Adrenal gland (tissue), 12 donors: ENCODE measurements around the gene CXCL12. TPM values are rescaled to one million over a fixed set of nuclear protein-coding genes. Genes with fewer than 3 reads are reported as not detected.

Source experiments
- DNase-seq, 7 donors: peaks; one replicate each; pipeline ENCODE4 v3.0.0-alpha.2; 2019 to 2020
- H3K27ac ChIP-seq, 5 donors: fragments of 200-600 bp; sonication (generic) in 4 of 5; 1 replicate in 3 of 5; 2 replicates in 2 of 5; pipeline versions ENCODE4 v1.5.1 to v1.8.0; 2016 to 2020; ENCODE audit warnings: mild to moderate bottlenecking in 1 of 5
- H3K27me3 ChIP-seq: fragments of 200-600 bp; 2 replicates; pipeline ENCODE4 v1.8.0; 2021
- H3K36me3 ChIP-seq, 2 donors: fragments of 200-600 bp; replicated peaks in 1 of 2; 1 replicate in 1 of 2; 2 replicates in 1 of 2; pipeline versions ENCODE4 v1.5.1 to v1.8.0; 2018 to 2022
- H3K4me1 ChIP-seq, 2 donors: fragments of 200-600 bp; replicated peaks in 1 of 2; 1 replicate in 1 of 2; 2 replicates in 1 of 2; pipeline versions ENCODE4 v1.5.1 to v1.8.0; 2018 to 2021
- H3K4me3 ChIP-seq, 4 donors: fragments of 200-600 bp; sonication (generic) in 3 of 4; one replicate each; pipeline ENCODE4 v1.5.1; 2016 to 2018
- H3K9me3 ChIP-seq, 3 donors: fragments of 200-600 bp; sonication (generic) in 1 of 3; replicated peaks in 1 of 3; 1 replicate in 2 of 3; 2 replicates in 1 of 3; pipeline versions ENCODE4 v1.5.1 to v1.8.0; 2016 to 2021
- CTCF ChIP-seq, 6 experiments: fragments of 450-650 bp in 4 of 6; fragments of 200-600 bp in 2 of 6; sonication (generic) in 1 of 6; IDR thresholded peaks; 1 replicate in 5 of 6; 2 replicates in 1 of 6; pipeline versions ENCODE4 v1.5.1 to v1.8.0; 2016 to 2021; ENCODE audit warnings: antibody characterized with exemption in 6 of 6, mild to moderate bottlenecking in 2 of 6, moderate library complexity in 1 of 6
- POLR2A ChIP-seq, 2 donors: fragments of 450-650 bp; IDR thresholded peaks; one replicate each; pipeline ENCODE4 v1.6.1; 2017; ENCODE audit warnings: antibody characterized with exemption in 2 of 2, mild to moderate bottlenecking in 2 of 2, moderate library complexity in 1 of 2
- WGBS, 4 donors: extraction: QIAGEN DNeasy Blood & Tissue Kit in 2 of 4; methylation state at CpG; one replicate each; pipeline versions ENCODE4 v1.1.5 to v1.1.7; 2013 to 2017; 5-methylcytosine and 5-hydroxymethylcytosine counted together
- intact Hi-C, 2 donors: fragments of 100-400 bp; cut with DNase I; formaldehyde crosslinking; loops; one replicate each; pipeline versions ENCODE4 v1.14.1 to v1.15.0; 2022 to 2023
- polyA plus RNA-seq, 3 donors: library from polyadenylated mRNA; stranded (reverse); fragments of 200-250 nt in 2 of 3; fragments of 350-450 nt in 1 of 3; fragmentation: Illumina TruSeq in 1 of 3; extraction: RNeasy Lipid Tissue Mini Kit (QIAGEN cat#74804) in 1 of 3; gene quantifications; one replicate each; pipeline ENCODE4 v1.2.3, GENCODE V29; 2013 to 2014
- total RNA-seq, 9 donors: library from RNA; depleted of rRNA in 4 of 9; stranded (reverse); fragments of >200 nt in 4 of 9; fragments of 120-200 nt in 1 of 9; fragmentation: NEBNext Ultra II Directional in 1 of 9; extraction: Animal tissue kit (Norgen Biotek cat#: 25700) in 1 of 9; gene quantifications; one replicate each; pipeline versions ENCODE4 v1.1.0 to v1.2.4, GENCODE V29; 2013 to 2023
- donor health status: healthy with polysubstance abuse.
- donor health status: Bipolar disorder and iron deficiency.
- donor health status: DM: yes; HTN: yes; CAD: no.
- donor health status: DM: no; HTN: no; CAD: no.
- donor health status: DM: no; HTN: no; CAD: no.
- donor health status: DM: yes; HTN: yes; CAD: no.

Gene CXCL12
- total and polyA plus RNA-seq, 12 donors = 17.5 to 193 (median 66.1) TPM

GRCh38 chr10:44391981-44392380, 7.1 kb upstream of the CXCL12 start:
- Histone ChIP-seq H3K4me3 (no peak overlapping the region), H3K36me3 (no peaks in the 10 kb centered on the region), H3K4me1 (no peaks in the 10 kb centered on the region), H3K27ac (no peak overlapping the region), H3K9me3 (no peaks in the 10 kb centered on the region), H3K27me3 (no peaks in the 10 kb centered on the region)
- WGBS, 4 donors = 79 to 88% (median 87%) methylated on average over 2 of the region's 2 CpGs
- no peak for TF ChIP-seq CTCF (IDR thresholded peaks at IDR 0.05)
- TF ChIP-seq POLR2A (IDR thresholded peaks at IDR 0.05) = no peak
- DNase-seq = no peak
- intact Hi-C loops = no loop called here

GRCh38 chr10:44390585-44391072, 5.7 kb upstream of the CXCL12 start:
- no peaks in the 10 kb centered on the region for H3K36me3 ChIP-seq
- H3K9me3 ChIP-seq = no peaks in the 10 kb centered on the region
- H3K27me3 ChIP-seq = peaks cover 5% of the 10 kb centered on the region
- H3K4me1 ChIP-seq = no peaks in the 10 kb centered on the region
- intact Hi-C loops = no loop called here
- TF ChIP-seq CTCF (IDR thresholded peaks at IDR 0.05) (no peak), POLR2A (IDR thresholded peaks at IDR 0.05) (no peak)
- peak in 2 of 7 donors; percentile 18 to 38 for DNase-seq
- no peak overlapping the region for H3K27ac ChIP-seq
- H3K4me3 ChIP-seq = no peak overlapping the region
- WGBS, 4 donors = 75 to 91% (median 78%) methylated on average over 2 to 3 of the region's 3 CpGs

GRCh38 chr10:44389556-44389955, 4.7 kb upstream of the CXCL12 start:
- 50 to 76% (median 69%) methylated on average over 1 to 2 of the region's 2 CpGs for WGBS, 4 donors
- peaks cover 0 to 2% of the 10 kb centered on the region in 2 donors for H3K4me1 ChIP-seq
- DNase-seq = peak in 2 of 7 donors; percentile 4 to 17
- H3K4me3 ChIP-seq = no peak overlapping the region
- no peaks in the 10 kb centered on the region for H3K36me3 ChIP-seq
- no peak for TF ChIP-seq CTCF (IDR thresholded peaks at IDR 0.05)
- no peak for TF ChIP-seq POLR2A (IDR thresholded peaks at IDR 0.05)
- intact Hi-C loops = loop anchor here (5.0 to 10.0 kb wide), 3 partner anchors 468 to 702 kb away; no protein-coding TSS in a partner anchor
- H3K9me3 ChIP-seq = no peaks in the 10 kb centered on the region
- H3K27me3 ChIP-seq = peaks cover 12% of the 10 kb centered on the region
- no peak overlapping the region for H3K27ac ChIP-seq

- Histone ChIP-seq H3K4me1 (peaks cover 0 to 6% of the 10 kb centered on the region in 2 donors), H3K36me3 (no peaks in the 10 kb centered on the region), H3K27ac (no peak overlapping the region), H3K4me3 (no peak overlapping the region), H3K27me3 (peaks cover 12% of the 10 kb centered on the region), H3K9me3 (no peaks in the 10 kb centered on the region)
- 50 to 62% (median 52%) methylated on average over 2 to 4 of the region's 4 CpGs; no CpG with 5 or more reads in 1 of the 4 donors for WGBS, 4 donors
- intact Hi-C loops = loop anchor here (5.0 to 10.0 kb wide), 3 partner anchors 468 to 702 kb away; no protein-coding TSS in a partner anchor
- TF ChIP-seq POLR2A (IDR thresholded peaks at IDR 0.05) (no peak), CTCF (IDR thresholded peaks at IDR 0.05) (no peak)
- DNase-seq = peak; percentile 24 to 73 (median 55)
Measured at GRCh38 chr10:44389150-44389549, 4.3 kb upstream of the CXCL12 start.
